ENCODE data around the gene TMEM179. TPM values are rescaled to one million over a fixed set of nuclear protein-coding genes. Genes with fewer than 3 reads are reported as not detected.

The TMEM179 gene
- total RNA-seq, 1 donor, result not detected

DNA sequence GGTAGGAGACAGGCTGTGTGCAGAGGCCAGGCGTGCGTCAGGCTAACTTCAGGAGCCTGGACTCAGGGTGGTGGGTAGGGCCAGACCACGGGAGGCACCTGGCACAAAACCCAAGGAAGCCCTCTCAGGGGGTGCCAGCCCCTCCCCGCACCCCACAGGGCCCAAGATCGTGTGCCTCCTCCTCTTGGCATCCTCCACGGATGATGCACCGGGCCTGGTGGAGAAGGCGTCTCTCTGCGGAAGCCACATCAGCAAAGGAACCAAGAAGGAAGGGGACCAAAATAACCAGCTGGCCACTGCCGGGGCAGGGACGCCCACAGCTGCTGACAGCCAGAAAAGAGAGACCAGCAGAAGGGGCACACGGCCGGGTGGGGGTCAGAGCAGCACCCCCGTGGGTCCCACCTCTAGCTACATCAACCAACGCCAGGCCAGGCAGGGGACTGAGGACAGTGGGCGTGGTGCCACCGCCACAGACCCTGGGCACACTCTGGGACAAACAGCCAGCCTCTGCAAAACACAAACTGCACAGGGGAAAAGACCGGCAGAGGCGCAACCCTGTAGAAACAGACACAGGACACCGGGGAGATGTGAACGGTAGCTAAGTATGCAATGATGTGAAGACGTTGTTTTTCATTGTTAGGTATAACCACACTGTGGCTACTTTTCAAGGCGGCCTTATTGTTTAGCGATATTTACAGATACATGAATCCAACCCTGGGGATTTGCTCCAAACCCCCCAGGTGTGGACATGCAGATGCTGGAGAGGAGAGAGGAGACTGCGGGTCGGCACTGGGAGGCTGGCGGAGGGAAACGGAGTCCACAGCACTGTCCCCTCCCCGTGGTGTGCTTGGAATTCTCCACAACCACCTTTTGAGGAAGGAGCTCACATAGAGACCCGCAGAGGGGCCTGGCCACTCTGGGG is 51.1 kb downstream of the TMEM179 start:
- TF ChIP-seq, protein P1, sequence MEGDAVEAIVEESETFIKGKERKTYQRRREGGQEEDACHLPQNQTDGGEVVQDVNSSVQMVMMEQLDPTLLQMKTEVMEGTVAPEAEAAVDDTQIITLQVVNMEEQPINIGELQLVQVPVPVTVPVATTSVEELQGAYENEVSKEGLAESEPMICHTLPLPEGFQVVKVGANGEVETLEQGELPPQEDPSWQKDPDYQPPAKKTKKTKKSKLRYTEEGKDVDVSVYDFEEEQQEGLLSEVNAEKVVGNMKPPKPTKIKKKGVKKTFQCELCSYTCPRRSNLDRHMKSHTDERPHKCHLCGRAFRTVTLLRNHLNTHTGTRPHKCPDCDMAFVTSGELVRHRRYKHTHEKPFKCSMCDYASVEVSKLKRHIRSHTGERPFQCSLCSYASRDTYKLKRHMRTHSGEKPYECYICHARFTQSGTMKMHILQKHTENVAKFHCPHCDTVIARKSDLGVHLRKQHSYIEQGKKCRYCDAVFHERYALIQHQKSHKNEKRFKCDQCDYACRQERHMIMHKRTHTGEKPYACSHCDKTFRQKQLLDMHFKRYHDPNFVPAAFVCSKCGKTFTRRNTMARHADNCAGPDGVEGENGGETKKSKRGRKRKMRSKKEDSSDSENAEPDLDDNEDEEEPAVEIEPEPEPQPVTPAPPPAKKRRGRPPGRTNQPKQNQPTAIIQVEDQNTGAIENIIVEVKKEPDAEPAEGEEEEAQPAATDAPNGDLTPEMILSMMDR (IDR thresholded peaks at IDR 0.05; ENCODE audit: insufficient read depth, low read length), result no peak
- no peak for DNase-seq (ENCODE audit: low read depth)
- H3K4me3 ChIP-seq (ENCODE audit: low read depth, low read length), result no peak overlapping the region

DNA sequence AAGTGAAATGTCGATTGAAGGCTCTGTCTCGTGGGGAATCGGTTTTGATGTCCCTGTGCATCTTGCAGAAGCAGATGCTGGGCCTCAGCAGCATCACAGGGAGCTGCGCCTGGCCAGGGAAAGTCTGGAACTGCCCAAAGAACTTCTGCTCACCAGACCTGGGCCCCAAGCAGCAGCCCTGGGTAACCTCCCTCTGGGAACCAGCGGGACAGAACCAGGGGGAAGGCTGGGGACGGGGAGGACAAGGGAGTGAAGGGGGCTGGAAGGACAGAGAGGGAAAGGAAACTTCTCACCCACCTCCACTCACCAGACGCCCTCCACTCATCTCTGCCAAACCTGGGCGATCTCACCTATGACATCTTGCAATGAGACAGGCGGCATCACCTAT is 51.8 kb downstream of the TMEM179 start:
- H3K4me3 ChIP-seq (ENCODE audit: low read depth, low read length), result no peak overlapping the region
- TF ChIP-seq, protein P1 (IDR thresholded peaks at IDR 0.05; ENCODE audit: insufficient read depth, low read length), result no peak
- DNase-seq (ENCODE audit: low read depth), result no peak

DNA sequence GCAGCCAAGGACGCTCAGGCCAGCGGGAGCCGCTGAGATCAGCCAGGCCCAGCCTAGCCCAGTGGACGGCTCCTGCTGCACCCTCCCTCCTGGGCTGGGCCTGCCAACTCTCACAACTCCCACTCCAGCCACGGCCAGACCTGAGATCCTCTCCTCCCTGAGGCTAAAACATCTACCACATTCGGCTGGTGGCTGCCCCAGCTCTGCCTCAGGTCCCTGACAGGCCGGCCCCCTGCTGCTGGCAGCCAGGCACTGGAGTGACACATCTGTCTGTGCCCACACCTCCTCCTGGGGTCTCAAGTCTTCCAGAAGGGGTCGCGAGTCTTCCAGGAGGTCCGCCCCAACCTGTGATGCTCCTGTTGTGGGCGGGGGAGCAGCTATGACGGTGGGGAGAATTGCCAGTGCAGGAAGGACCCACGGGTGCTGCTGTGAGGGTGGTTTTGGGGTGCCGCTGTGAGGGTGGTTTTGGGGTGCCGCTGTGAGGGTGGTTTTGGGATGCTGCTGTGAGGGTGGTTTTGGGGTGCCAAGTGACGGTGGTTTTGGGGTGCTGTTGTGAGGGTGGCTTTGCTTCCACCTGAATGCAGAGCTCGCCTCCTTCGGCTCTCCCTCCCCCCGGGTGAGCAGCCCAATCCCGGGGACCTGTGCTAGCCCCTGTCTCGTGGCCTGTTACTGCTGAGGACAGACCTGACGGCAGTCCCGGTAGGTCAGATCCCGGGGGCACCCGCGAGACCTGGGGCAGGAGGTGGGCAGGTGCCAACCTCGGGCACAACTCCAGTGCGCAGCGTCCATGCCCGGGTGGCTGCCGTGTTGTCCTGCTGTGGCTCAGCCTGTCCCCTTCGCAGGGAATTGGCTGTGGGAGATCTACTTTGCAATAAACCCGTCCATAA is 52.5 kb downstream of the TMEM179 start:
- DNase-seq (ENCODE audit: low read depth), result no peak
- no peak overlapping the region for H3K4me3 ChIP-seq (ENCODE audit: low read depth, low read length)
- TF ChIP-seq, protein P1 (IDR thresholded peaks at IDR 0.05; ENCODE audit: insufficient read depth, low read length), result no peak

DNA sequence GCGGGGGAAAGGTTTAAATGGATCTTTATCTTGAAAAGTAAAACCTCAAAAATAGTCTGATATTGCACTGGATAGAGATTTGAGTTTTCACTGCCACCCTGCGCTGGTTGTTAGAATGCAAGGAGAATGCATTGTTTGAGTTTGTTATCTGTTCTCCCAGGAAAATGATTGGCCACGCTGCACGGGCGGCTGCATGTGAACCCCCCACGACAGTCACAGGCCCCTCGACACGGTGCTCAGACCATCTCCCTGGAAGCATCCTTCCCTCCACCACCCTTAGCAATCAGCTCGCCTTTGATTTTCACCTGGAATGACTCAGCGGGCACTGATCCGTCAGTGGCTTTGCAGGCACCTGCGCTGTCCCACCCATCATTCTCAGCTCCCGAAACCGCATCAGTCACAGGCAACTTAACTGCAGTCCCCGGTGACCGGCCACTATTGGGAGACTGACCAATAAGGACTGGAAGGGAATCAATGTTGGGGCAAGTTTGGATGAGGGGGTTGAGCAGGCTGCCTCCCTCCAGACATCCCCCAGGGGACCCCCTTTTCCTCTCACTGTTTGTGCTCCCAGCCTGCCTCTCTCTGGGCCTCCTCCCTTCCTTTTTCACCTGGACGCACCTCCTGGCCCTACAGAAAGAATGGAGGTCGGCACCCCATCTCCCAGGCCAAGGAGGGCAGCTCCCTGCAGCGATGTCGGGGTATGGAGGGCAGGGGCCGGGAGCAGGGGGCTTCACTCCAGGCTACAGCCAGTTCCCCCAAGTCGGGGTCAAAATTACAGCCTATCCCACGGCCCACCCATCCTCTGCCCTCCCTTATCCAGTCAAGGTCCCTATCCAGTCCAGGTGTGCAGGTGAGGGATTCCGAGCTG is 53.5 kb downstream of the TMEM179 start:
- no peak overlapping the region for H3K4me3 ChIP-seq (ENCODE audit: low read depth, low read length)
- no peak for DNase-seq (ENCODE audit: low read depth)
- TF ChIP-seq, protein P1 (IDR thresholded peaks at IDR 0.05; ENCODE audit: insufficient read depth, low read length), result no peak

DNA sequence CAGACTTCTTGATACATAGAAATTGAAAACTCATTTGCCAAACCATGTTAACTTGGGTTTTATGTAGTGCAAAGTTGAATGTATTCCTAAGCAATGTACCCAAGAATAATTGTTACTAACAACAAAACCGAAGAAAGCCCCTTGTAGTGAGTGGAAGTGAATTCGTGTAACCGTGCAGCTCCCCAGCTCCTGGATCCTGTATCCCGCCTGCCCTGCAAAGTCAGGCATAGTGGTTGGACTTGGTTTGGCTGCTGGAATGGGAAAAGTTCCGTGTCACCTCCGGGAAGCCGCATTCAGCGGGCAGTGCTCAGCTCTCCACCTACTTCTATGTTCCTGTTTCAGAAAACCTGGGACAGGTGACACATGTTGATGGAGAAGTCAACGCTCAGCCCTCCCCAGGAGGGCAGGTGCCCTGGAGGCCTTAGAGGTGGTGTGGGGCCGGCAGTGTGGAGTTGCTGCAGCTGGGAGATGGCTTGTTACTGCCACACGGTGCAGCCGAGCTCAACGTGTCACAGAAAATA is 54.2 kb downstream of the TMEM179 start:
- no peak for DNase-seq (ENCODE audit: low read depth)
- TF ChIP-seq, protein P1 (IDR thresholded peaks at IDR 0.05; ENCODE audit: insufficient read depth, low read length), result no peak
- H3K4me3 ChIP-seq (ENCODE audit: low read depth, low read length), result no peak overlapping the region

All from fibroblast of the aortic adventitia (primary cell).